GM12865 (cell line): ENCODE results near the gene DNA2.
"Not testable (repeated sequence)": the region's sequence is repeated elsewhere in the genome, so short reads cannot be mapped to it uniquely, and the experiment has no call there.

Source experiments
- DNase-seq: peaks from one replicate; pipeline ENCODE4 v3.0.0; 2010; ENCODE audit warnings: low read depth
- H3K4me3 ChIP-seq: 2 replicates; pipeline ENCODE4 v1.5.1; 2011; ENCODE audit warnings: mild to moderate bottlenecking, low read depth, low read length, control low read depth
- CTCF ChIP-seq: IDR thresholded peaks from 2 replicates; pipeline ENCODE4 v1.5.1; 2011; ENCODE audit warnings: low read length, control low read depth, low read depth, inconsistent platforms; ENCODE audit not compliant: insufficient read depth; ENCODE audit errors: missing control alignments

DNA2 gene

GRCh38 chr10:68471586-68472408, at the start of gene DNA2:
TSS of gene DNA2 (minus strand) at chr10:68471973. CDS start at chr10:68471864, 109 bp downstream.
- no peak for TF ChIP-seq CTCF
- DNase-seq: peak; percentile 90
- H3K4me3 ChIP-seq: peak within 1 kb of the TSS; percentile 98

GRCh38 chr10:68518609-68519008, 46.8 kb upstream of the DNA2 start:
- not testable (repeated sequence) for H3K4me3 ChIP-seq, DNase-seq

GRCh38 chr10:68517188-68517587, 45.4 kb upstream of the DNA2 start:
- TF ChIP-seq CTCF: no peak
- H3K4me3 ChIP-seq: no peak overlapping the region
- no peak for DNase-seq

GRCh38 chr10:68516766-68517165, 45.0 kb upstream of the DNA2 start:
- no peak for DNase-seq
- H3K4me3 ChIP-seq: no peak overlapping the region
- no peak for TF ChIP-seq CTCF

- not testable (repeated sequence) for H3K4me3 ChIP-seq, DNase-seq
These were observed 44.4 kb upstream of the DNA2 start for GRCh38 chr10:68516216-68516615.

- no peak for DNase-seq
- no peak overlapping the region for H3K4me3 ChIP-seq
- no peak for TF ChIP-seq CTCF
These were observed 36.3 kb upstream of the DNA2 start for GRCh38 chr10:68508090-68508489.

- no peak for DNase-seq
- no peak for TF ChIP-seq CTCF
- H3K4me3 ChIP-seq: no peak overlapping the region
These were observed 34.6 kb upstream of the DNA2 start for GRCh38 chr10:68506411-68506810.

GRCh38 chr10:68502846-68503245, 31.1 kb upstream of the DNA2 start:
- no peak for DNase-seq
- H3K4me3 ChIP-seq: no peak overlapping the region
- TF ChIP-seq CTCF: no peak
